ENCODE data around the gene ADAMTS18.

- TF ChIP-seq CTCF (conservative IDR thresholded peaks at IDR 0.05; ENCODE audit: low read depth, low read length) (no peak), EZH2 (IDR thresholded peaks at IDR 0.05; ENCODE audit: borderline replicate concordance, low read depth, low read length, poor library complexity, severe bottlenecking) (no peak)
Observed at GRCh38 chr16:77298418-77299360, 136.1 kb downstream of the ADAMTS18 start.

Data from A673 (cell line).